ENCODE results near the gene AKT3.

Gene AKT3

GRCh38 chr1:243558576-243558975 is 291.5 kb downstream of the AKT3 start:
- Histone ChIP-seq H2AFZ (ENCODE audit: insufficient read depth, low read length, poor library complexity) (no peak overlapping the region), H3K9ac (ENCODE audit: low read length) (no peak overlapping the region), H3K27me3 (ENCODE audit: insufficient read depth, low read length) (no peaks in the 10 kb centered on the region), H3K4me2 (ENCODE audit: low read length) (no peak overlapping the region), H2BK5ac (ENCODE audit: low read depth, low read length, poor library complexity) (no peak overlapping the region), H3K4me3 (ENCODE audit: low read depth, low read length) (no peak overlapping the region), H3K27ac (ENCODE audit: low read depth, low read length) (no peak overlapping the region), H2BK12ac (ENCODE audit: low read length) (no peak overlapping the region), H4K8ac (ENCODE audit: low read depth, low read length) (no peak overlapping the region), H2BK120ac (ENCODE audit: insufficient read depth, low read length, poor library complexity) (no peak overlapping the region), H3K4ac (ENCODE audit: low read depth, low read length) (no peak overlapping the region), H3K4me1 (ENCODE audit: control insufficient read depth in 1 of 2, insufficient read depth in 2 of 2, low read length in 2 of 2) (peaks cover 0 to 4% of the 10 kb centered on the region in 2 experiments), H3K36me3 (ENCODE audit: control insufficient read depth in 1 of 2, insufficient read depth in 2 of 2, low read length in 2 of 2) (no peaks in the 10 kb centered on the region), H3K23ac (ENCODE audit: low read length) (no peak overlapping the region), H3K18ac (ENCODE audit: low read length) (no peak overlapping the region), H3K79me1 (ENCODE audit: low read length) (peaks cover 3% of the 10 kb centered on the region), H4K12ac (ENCODE audit: low read depth, low read length) (no peak overlapping the region), H3K14ac (ENCODE audit: low read length) (no peak overlapping the region), H2AK5ac (ENCODE audit: low read length) (no peak overlapping the region), H3K9me3 (ENCODE audit: insufficient read depth, low read depth, low read length) (no peaks in the 10 kb centered on the region), H3K79me2 (ENCODE audit: control insufficient read depth, insufficient read depth, low read length, poor library complexity) (no peaks in the 10 kb centered on the region), H4K91ac (ENCODE audit: low read depth, low read length) (no peak overlapping the region)
- peak in 1 of 2 donors; percentile 42 for DNase-seq
- no CpG with 5 or more reads among the region's 1 CpG for WGBS (ENCODE audit: extremely low coverage, insufficient coverage, insufficient read length)

GRCh38 chr1:243557866-243558265 is 292.2 kb downstream of the AKT3 start:
- H4K8ac ChIP-seq (ENCODE audit: low read depth, low read length) = no peak overlapping the region
- no peak overlapping the region for H3K27ac ChIP-seq (ENCODE audit: low read depth, low read length)
- no peak overlapping the region for H4K91ac ChIP-seq (ENCODE audit: low read depth, low read length)
- no peak overlapping the region for H3K18ac ChIP-seq (ENCODE audit: low read length)
- no peaks in the 10 kb centered on the region for H3K36me3 ChIP-seq (ENCODE audit: control insufficient read depth in 1 of 2, insufficient read depth in 2 of 2, low read length in 2 of 2)
- peaks cover 3% of the 10 kb centered on the region for H3K79me1 ChIP-seq (ENCODE audit: low read length)
- no peak overlapping the region for H3K4me2 ChIP-seq (ENCODE audit: low read length)
- no peak overlapping the region for H2BK5ac ChIP-seq (ENCODE audit: low read depth, low read length, poor library complexity)
- H3K23ac ChIP-seq (ENCODE audit: low read length) = no peak overlapping the region
- no peak overlapping the region for H3K9ac ChIP-seq (ENCODE audit: low read length)
- no peak overlapping the region for H2AK5ac ChIP-seq (ENCODE audit: low read length)
- H2BK12ac ChIP-seq (ENCODE audit: low read length) = no peak overlapping the region
- no peak overlapping the region for H2AFZ ChIP-seq (ENCODE audit: insufficient read depth, low read length, poor library complexity)
- H3K27me3 ChIP-seq (ENCODE audit: insufficient read depth, low read length) = no peaks in the 10 kb centered on the region
- no peak overlapping the region for H2BK120ac ChIP-seq (ENCODE audit: insufficient read depth, low read length, poor library complexity)
- H4K12ac ChIP-seq (ENCODE audit: low read depth, low read length) = no peak overlapping the region
- no peak overlapping the region for H3K4ac ChIP-seq (ENCODE audit: low read depth, low read length)
- H3K79me2 ChIP-seq (ENCODE audit: control insufficient read depth, insufficient read depth, low read length, poor library complexity) = no peaks in the 10 kb centered on the region
- H3K4me3 ChIP-seq (ENCODE audit: low read depth, low read length) = no peak overlapping the region
- DNase-seq = no peak
- peaks cover 0 to 4% of the 10 kb centered on the region in 2 experiments for H3K4me1 ChIP-seq (ENCODE audit: control insufficient read depth in 1 of 2, insufficient read depth in 2 of 2, low read length in 2 of 2)
- no peaks in the 10 kb centered on the region for H3K9me3 ChIP-seq (ENCODE audit: insufficient read depth, low read depth, low read length)
- H3K14ac ChIP-seq (ENCODE audit: low read length) = no peak overlapping the region

- no CpG with 5 or more reads among the region's 4 CpGs for WGBS (ENCODE audit: extremely low coverage, insufficient coverage, insufficient read length)
- Histone ChIP-seq H4K91ac (ENCODE audit: low read depth, low read length) (no peak overlapping the region), H3K79me2 (ENCODE audit: control insufficient read depth, insufficient read depth, low read length, poor library complexity) (no peaks in the 10 kb centered on the region)
Measured at GRCh38 chr1:243554686-243555085, 295.4 kb downstream of the AKT3 start.

GRCh38 chr1:243553090-243553489 is 297.0 kb downstream of the AKT3 start:
- Histone ChIP-seq H3K27ac (ENCODE audit: low read depth, low read length) (no peak overlapping the region), H4K8ac (ENCODE audit: low read depth, low read length) (no peak overlapping the region), H4K12ac (ENCODE audit: low read depth, low read length) (no peak overlapping the region), H2BK5ac (ENCODE audit: low read depth, low read length, poor library complexity) (no peak overlapping the region), H2AK5ac (ENCODE audit: low read length) (no peak overlapping the region), H3K9me3 (ENCODE audit: insufficient read depth, low read depth, low read length) (no peaks in the 10 kb centered on the region), H4K91ac (ENCODE audit: low read depth, low read length) (no peak overlapping the region), H3K79me1 (ENCODE audit: low read length) (no peaks in the 10 kb centered on the region), H3K4me2 (ENCODE audit: low read length) (no peak overlapping the region), H3K14ac (ENCODE audit: low read length) (no peak overlapping the region), H3K79me2 (ENCODE audit: control insufficient read depth, insufficient read depth, low read length, poor library complexity) (no peaks in the 10 kb centered on the region), H3K4ac (ENCODE audit: low read depth, low read length) (no peak overlapping the region), H3K9ac (ENCODE audit: low read length) (no peak overlapping the region), H3K23ac (ENCODE audit: low read length) (no peak overlapping the region), H2AFZ (ENCODE audit: insufficient read depth, low read length, poor library complexity) (no peak overlapping the region), H2BK12ac (ENCODE audit: low read length) (no peak overlapping the region), H3K36me3 (ENCODE audit: control insufficient read depth in 1 of 2, insufficient read depth in 2 of 2, low read length in 2 of 2) (no peaks in the 10 kb centered on the region), H2BK120ac (ENCODE audit: insufficient read depth, low read length, poor library complexity) (no peak overlapping the region), H3K4me1 (ENCODE audit: control insufficient read depth in 1 of 2, insufficient read depth in 2 of 2, low read length in 2 of 2) (no peaks in the 10 kb centered on the region), H3K27me3 (ENCODE audit: insufficient read depth, low read length) (no peaks in the 10 kb centered on the region), H3K4me3 (ENCODE audit: low read depth, low read length) (no peak overlapping the region), H3K18ac (ENCODE audit: low read length) (no peak overlapping the region)
- no CpG with 5 or more reads among the region's 2 CpGs for WGBS (ENCODE audit: extremely low coverage, insufficient coverage, insufficient read length)
- DNase-seq = no peak

More at GRCh38 chr1:243554686-243555085, 295.4 kb downstream of the AKT3 start:
- no peak overlapping the region for H2BK12ac ChIP-seq (ENCODE audit: low read length)
- H2AFZ ChIP-seq (ENCODE audit: insufficient read depth, low read length, poor library complexity) = no peak overlapping the region
- H3K14ac ChIP-seq (ENCODE audit: low read length) = no peak overlapping the region
- H4K12ac ChIP-seq (ENCODE audit: low read depth, low read length) = no peak overlapping the region
- H2AK5ac ChIP-seq (ENCODE audit: low read length) = no peak overlapping the region
- no peaks in the 10 kb centered on the region for H3K27me3 ChIP-seq (ENCODE audit: insufficient read depth, low read length)
- H3K23ac ChIP-seq (ENCODE audit: low read length) = no peak overlapping the region
- H2BK5ac ChIP-seq (ENCODE audit: low read depth, low read length, poor library complexity) = no peak overlapping the region
- H3K27ac ChIP-seq (ENCODE audit: low read depth, low read length) = no peak overlapping the region
- H3K4me3 ChIP-seq (ENCODE audit: low read depth, low read length) = no peak overlapping the region
- no peak overlapping the region for H4K8ac ChIP-seq (ENCODE audit: low read depth, low read length)
- no peak overlapping the region for H2BK120ac ChIP-seq (ENCODE audit: insufficient read depth, low read length, poor library complexity)
- H3K36me3 ChIP-seq (ENCODE audit: control insufficient read depth in 1 of 2, insufficient read depth in 2 of 2, low read length in 2 of 2) = no peaks in the 10 kb centered on the region
- peaks cover 0 to under 1% of the 10 kb centered on the region in 2 experiments for H3K4me1 ChIP-seq (ENCODE audit: control insufficient read depth in 1 of 2, insufficient read depth in 2 of 2, low read length in 2 of 2)
- DNase-seq = no peak
- H3K4ac ChIP-seq (ENCODE audit: low read depth, low read length) = no peak overlapping the region
- H3K9me3 ChIP-seq (ENCODE audit: insufficient read depth, low read depth, low read length) = no peaks in the 10 kb centered on the region
- H3K18ac ChIP-seq (ENCODE audit: low read length) = no peak overlapping the region
- H3K4me2 ChIP-seq (ENCODE audit: low read length) = no peak overlapping the region
- H3K9ac ChIP-seq (ENCODE audit: low read length) = no peak overlapping the region
- peaks cover under 1% of the 10 kb centered on the region for H3K79me1 ChIP-seq (ENCODE audit: low read length)
